ENCODE measurements around the gene BCDIN3D. TPM values are rescaled to one million over a fixed set of nuclear protein-coding genes. Genes with fewer than 3 reads are reported as not detected.
A peak's percentile ranks its signal among the peaks of the same experiment; 100 is the strongest.

Gene BCDIN3D
- total RNA-seq, 3 donors from 2014 or later (not counting 1 experiment from before 2014, with no cell fraction given): 4.0 to 6.0 (median 4.4) TPM

DNA sequence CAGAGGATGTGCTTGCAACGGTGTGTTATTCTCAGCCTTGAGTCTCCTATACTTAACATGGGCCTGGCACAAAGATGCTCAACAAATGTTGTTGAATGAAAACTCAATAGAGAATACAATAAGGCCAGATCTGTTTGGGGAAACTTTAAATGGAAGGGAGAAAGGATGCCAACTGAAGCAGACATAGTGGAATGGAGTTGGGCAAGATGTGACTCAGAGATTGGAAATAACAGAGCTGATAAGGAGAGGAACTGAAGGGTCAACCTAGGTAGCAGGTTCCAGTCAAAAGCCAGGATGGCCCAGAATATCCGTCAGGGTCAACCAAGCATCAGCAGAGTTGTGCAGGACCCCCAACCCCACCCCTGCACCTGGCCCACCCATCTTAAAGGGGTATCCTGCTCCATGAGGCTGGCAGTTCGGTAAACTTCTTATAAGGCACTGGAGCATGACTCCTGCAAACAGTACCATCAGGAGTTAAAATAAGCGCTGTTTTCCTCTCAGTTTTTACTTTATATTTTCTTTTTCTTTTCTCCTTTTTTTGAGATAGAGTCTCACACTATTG lies 1.1 kb upstream of the BCDIN3D start:
- Mint-ChIP-seq H3K4me3 (no peak overlapping the region), H3K36me3 (no peaks in the 10 kb centered on the region), H3K4me1 (peaks cover 30 to 33% of the 10 kb centered on the region in 2 donors), H3K27ac (peak overlapping the region; percentile 89 to 90), H3K27me3 (ENCODE audit: low read depth in 2 of 2) (peaks cover 6 to 13% of the 10 kb centered on the region in 2 donors), H3K9me3 (no peaks in the 10 kb centered on the region)
- TF ChIP-seq, protein P1, sequence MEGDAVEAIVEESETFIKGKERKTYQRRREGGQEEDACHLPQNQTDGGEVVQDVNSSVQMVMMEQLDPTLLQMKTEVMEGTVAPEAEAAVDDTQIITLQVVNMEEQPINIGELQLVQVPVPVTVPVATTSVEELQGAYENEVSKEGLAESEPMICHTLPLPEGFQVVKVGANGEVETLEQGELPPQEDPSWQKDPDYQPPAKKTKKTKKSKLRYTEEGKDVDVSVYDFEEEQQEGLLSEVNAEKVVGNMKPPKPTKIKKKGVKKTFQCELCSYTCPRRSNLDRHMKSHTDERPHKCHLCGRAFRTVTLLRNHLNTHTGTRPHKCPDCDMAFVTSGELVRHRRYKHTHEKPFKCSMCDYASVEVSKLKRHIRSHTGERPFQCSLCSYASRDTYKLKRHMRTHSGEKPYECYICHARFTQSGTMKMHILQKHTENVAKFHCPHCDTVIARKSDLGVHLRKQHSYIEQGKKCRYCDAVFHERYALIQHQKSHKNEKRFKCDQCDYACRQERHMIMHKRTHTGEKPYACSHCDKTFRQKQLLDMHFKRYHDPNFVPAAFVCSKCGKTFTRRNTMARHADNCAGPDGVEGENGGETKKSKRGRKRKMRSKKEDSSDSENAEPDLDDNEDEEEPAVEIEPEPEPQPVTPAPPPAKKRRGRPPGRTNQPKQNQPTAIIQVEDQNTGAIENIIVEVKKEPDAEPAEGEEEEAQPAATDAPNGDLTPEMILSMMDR (IDR thresholded peaks at IDR 0.05): no peak
- Histone ChIP-seq H3K27ac (ENCODE audit: low read length) (peak overlapping the region; percentile 78), H3K4me1 (ENCODE audit: control insufficient read depth, insufficient read depth, low read length) (peaks cover 24% of the 10 kb centered on the region), H3K9me3 (ENCODE audit: control insufficient read depth, insufficient read depth, low read length) (no peaks in the 10 kb centered on the region), H3K36me3 (ENCODE audit: control insufficient read depth, insufficient read depth, low read length) (no peaks in the 10 kb centered on the region), H3K27me3 (ENCODE audit: control insufficient read depth, insufficient read depth, low read length) (no peaks in the 10 kb centered on the region), H3K4me3 (ENCODE audit: low read length) (no peak overlapping the region)
- DNase-seq (no peak), ATAC-seq (no peak)
- intact Hi-C loops (cut with micrococcal nuclease): loop anchor here (1.0 kb wide), 2 partner anchors 16 to 103 kb away; partner anchors contain the start of genes NCKAP5L and TMBIM6
- WGBS (ENCODE audit: insufficient coverage): 92% methylated on average over 4 of the region's 4 CpGs

DNA sequence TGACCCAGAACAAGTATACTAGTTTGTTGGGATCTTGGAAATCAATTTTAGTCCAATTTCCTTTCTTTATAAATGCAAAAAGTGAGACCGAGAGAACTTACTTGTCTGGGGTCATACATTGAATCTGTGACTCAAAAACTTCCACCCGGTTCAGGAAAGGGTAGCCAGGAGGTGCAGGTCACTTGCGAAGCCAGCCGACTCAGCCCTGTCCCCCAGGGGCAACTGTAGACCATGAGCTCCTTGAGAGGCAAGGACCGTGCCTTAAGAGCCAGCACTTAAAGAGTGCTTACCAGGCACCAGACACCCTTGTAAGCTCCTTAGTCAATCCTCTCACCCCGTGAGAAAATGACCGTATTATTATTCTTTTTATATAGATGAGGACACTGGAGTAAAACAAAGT lies 505 bp upstream of the BCDIN3D start:
- WGBS (ENCODE audit: insufficient coverage): 91% methylated on average over 7 of the region's 7 CpGs
- TF ChIP-seq, protein P1 (IDR thresholded peaks at IDR 0.05): no peak

DNA sequence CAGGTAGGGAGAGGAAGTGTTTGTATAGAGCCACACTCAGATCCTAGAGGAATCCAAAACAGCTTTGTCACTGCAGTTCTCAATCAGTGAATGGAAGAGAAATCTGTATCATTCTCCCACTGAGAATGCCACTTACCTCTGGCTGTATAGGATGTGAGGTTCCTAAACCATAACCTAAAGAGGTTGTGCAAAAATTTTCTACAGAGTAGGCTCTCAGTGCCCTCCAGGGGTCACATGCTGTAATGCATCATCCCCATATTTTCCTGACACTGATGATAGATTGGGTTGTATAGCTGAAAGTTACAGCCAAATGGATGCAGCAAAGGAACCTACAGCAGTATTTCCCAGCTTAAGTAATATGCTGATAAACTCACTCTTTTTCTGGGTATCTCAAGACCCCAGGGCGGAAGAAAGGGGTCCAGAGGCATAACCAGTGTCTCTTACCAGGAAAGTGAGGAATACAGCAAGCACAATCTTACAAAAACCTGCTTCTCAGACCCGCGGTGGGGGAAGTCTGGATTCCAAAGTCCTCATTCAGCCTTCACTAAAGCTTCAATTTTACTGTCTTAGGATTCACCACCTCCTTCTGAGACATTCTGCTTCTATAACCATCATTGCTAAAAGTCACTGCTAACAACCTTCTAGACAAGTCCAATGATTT lies 3.8 kb downstream of the BCDIN3D start:
- H3K36me3 ChIP-seq (ENCODE audit: control insufficient read depth, insufficient read depth, low read length): peaks cover 2% of the 10 kb centered on the region
- H3K4me1 ChIP-seq (ENCODE audit: control insufficient read depth, insufficient read depth, low read length): peaks cover 19% of the 10 kb centered on the region
- Mint-ChIP-seq H3K27ac (no peak overlapping the region), H3K9me3 (no peaks in the 10 kb centered on the region), H3K4me3 (no peak overlapping the region), H3K27me3 (ENCODE audit: low read depth in 2 of 2) (no peaks in the 10 kb centered on the region), H3K4me1 (peaks cover 28 to 31% of the 10 kb centered on the region in 2 donors), H3K36me3 (no peaks in the 10 kb centered on the region)
- intact Hi-C loops (cut with micrococcal nuclease): loop anchor here (1.0 to 2.0 kb wide), 3 partner anchors 63 to 202 kb away; no protein-coding TSS in a partner anchor
- ATAC-seq (peak; percentile 27 to 53 (median 31)), DNase-seq (peak in 1 of 2 donors; percentile 72)
- no peaks in the 10 kb centered on the region for H3K9me3 ChIP-seq (ENCODE audit: control insufficient read depth, insufficient read depth, low read length)
- H3K27ac ChIP-seq (ENCODE audit: low read length): no peak overlapping the region
- TF ChIP-seq, protein P1 (IDR thresholded peaks at IDR 0.05): peak; percentile 56
- no peak overlapping the region for H3K4me3 ChIP-seq (ENCODE audit: low read length)
- no peaks in the 10 kb centered on the region for H3K27me3 ChIP-seq (ENCODE audit: control insufficient read depth, insufficient read depth, low read length)
- WGBS (ENCODE audit: insufficient coverage): 60% methylated on average over 3 of the region's 3 CpGs

More for the DNA sequence above, 505 bp upstream of the BCDIN3D start:
- Histone ChIP-seq H3K4me3 (ENCODE audit: low read length) (peak overlapping the region; percentile 85), H3K4me1 (ENCODE audit: control insufficient read depth, insufficient read depth, low read length) (peaks cover 24% of the 10 kb centered on the region), H3K36me3 (ENCODE audit: control insufficient read depth, insufficient read depth, low read length) (no peaks in the 10 kb centered on the region), H3K27me3 (ENCODE audit: control insufficient read depth, insufficient read depth, low read length) (no peaks in the 10 kb centered on the region), H3K27ac (ENCODE audit: low read length) (peak overlapping the region; percentile 78), H3K9me3 (ENCODE audit: control insufficient read depth, insufficient read depth, low read length) (no peaks in the 10 kb centered on the region)
- Mint-ChIP-seq H3K4me1 (peaks cover 33 to 34% of the 10 kb centered on the region in 2 donors), H3K9me3 (no peaks in the 10 kb centered on the region), H3K27ac (peak overlapping the region; percentile 89 to 90), H3K4me3 (peak overlapping the region; percentile 94), H3K27me3 (ENCODE audit: low read depth in 2 of 2) (peaks cover 3 to 8% of the 10 kb centered on the region in 2 donors), H3K36me3 (no peaks in the 10 kb centered on the region)
- DNase-seq: no peak
- intact Hi-C loops (cut with micrococcal nuclease): loop anchor here (1.0 kb wide), 2 partner anchors 15 to 102 kb away; partner anchors contain the start of genes NCKAP5L and TMBIM6
- ATAC-seq: no peak
